Parathyroid adenoma (tissue), 2 donors: ENCODE results near the gene RAP1GAP.

Experiments
- H2AFZ ChIP-seq: fragments of 300-600 bp; sonication (generic); one replicate; pipeline ENCODE4 v1.7.0; 2017; ENCODE audit warnings: antibody characterized with exemption, mild to moderate bottlenecking
- H3K27ac ChIP-seq: fragments of 300-600 bp; sonication (generic); one replicate; pipeline ENCODE4 v1.7.0; 2017
- H3K27me3 ChIP-seq: fragments of 300-600 bp; sonication (generic); one replicate; pipeline ENCODE4 v1.7.0; 2017; ENCODE audit warnings: low read length; ENCODE audit not compliant: control insufficient read depth, insufficient read depth
- H3K36me3 ChIP-seq: fragments of 300-600 bp; sonication (generic); one replicate; pipeline ENCODE4 v1.7.0; 2017; ENCODE audit warnings: low read length; ENCODE audit not compliant: control insufficient read depth, insufficient read depth
- H3K4me1 ChIP-seq: fragments of 300-600 bp; sonication (generic); one replicate; pipeline ENCODE4 v1.7.0; 2017; ENCODE audit warnings: control low read depth
- H3K4me2 ChIP-seq: fragments of 300-600 bp; sonication (generic); one replicate; pipeline ENCODE4 v1.7.0; 2017; ENCODE audit warnings: low read length
- H3K4me3 ChIP-seq: fragments of 300-600 bp; sonication (generic); one replicate; pipeline ENCODE4 v1.7.0; 2017; ENCODE audit warnings: low read depth, low read length
- H3K79me2 ChIP-seq: fragments of 300-600 bp; sonication (generic); one replicate; pipeline ENCODE4 v1.7.0; 2017; ENCODE audit warnings: control low read depth
- H3K9ac ChIP-seq: fragments of 300-600 bp; sonication (generic); one replicate; pipeline ENCODE4 v1.7.0; 2017; ENCODE audit warnings: mild to moderate bottlenecking
- H3K9me3 ChIP-seq: fragments of 300-600 bp; sonication (generic); one replicate; pipeline ENCODE4 v1.7.0; 2017; ENCODE audit warnings: low read length; ENCODE audit not compliant: control insufficient read depth
- TF ChIP-seq, protein P1 (sequence below): fragments of 300-600 bp; sonication (generic); IDR thresholded peaks from one replicate; pipeline ENCODE4 v1.7.0; 2017; ENCODE audit warnings: antibody characterized with exemption, mild to moderate bottlenecking
- donor health status: primary hyperparathyroidism.

The RAP1GAP gene

DNA sequence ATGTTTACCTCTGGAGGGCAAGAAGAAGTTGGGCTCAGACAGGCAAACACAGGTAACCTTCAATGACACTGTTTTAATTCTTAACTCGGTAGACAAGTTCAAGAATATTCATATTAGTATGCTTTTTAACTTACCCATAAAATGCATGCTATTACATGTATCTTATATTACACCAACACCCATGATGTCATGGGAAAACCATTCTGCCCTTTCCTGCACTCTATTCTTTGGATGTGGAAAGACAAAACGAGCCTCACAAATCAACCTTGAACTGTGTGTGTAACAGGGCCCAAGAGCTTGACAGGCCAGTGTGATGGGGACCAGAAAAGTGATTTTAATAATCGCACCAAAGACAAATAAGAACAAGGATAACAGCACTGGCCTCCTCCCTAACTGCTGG lies 22.6 kb upstream of the RAP1GAP start:
- Histone ChIP-seq H3K79me2 (no peaks in the 10 kb centered on the region), H3K36me3 (no peaks in the 10 kb centered on the region), H2AFZ (no peak overlapping the region), H3K27me3 (no peaks in the 10 kb centered on the region), H3K9ac (no peak overlapping the region), H3K4me3 (no peak overlapping the region), H3K9me3 (no peaks in the 10 kb centered on the region), H3K4me1 (no peaks in the 10 kb centered on the region), H3K4me2 (no peak overlapping the region), H3K27ac (no peak overlapping the region)
- TF ChIP-seq, protein P1, sequence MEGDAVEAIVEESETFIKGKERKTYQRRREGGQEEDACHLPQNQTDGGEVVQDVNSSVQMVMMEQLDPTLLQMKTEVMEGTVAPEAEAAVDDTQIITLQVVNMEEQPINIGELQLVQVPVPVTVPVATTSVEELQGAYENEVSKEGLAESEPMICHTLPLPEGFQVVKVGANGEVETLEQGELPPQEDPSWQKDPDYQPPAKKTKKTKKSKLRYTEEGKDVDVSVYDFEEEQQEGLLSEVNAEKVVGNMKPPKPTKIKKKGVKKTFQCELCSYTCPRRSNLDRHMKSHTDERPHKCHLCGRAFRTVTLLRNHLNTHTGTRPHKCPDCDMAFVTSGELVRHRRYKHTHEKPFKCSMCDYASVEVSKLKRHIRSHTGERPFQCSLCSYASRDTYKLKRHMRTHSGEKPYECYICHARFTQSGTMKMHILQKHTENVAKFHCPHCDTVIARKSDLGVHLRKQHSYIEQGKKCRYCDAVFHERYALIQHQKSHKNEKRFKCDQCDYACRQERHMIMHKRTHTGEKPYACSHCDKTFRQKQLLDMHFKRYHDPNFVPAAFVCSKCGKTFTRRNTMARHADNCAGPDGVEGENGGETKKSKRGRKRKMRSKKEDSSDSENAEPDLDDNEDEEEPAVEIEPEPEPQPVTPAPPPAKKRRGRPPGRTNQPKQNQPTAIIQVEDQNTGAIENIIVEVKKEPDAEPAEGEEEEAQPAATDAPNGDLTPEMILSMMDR, result no peak

DNA sequence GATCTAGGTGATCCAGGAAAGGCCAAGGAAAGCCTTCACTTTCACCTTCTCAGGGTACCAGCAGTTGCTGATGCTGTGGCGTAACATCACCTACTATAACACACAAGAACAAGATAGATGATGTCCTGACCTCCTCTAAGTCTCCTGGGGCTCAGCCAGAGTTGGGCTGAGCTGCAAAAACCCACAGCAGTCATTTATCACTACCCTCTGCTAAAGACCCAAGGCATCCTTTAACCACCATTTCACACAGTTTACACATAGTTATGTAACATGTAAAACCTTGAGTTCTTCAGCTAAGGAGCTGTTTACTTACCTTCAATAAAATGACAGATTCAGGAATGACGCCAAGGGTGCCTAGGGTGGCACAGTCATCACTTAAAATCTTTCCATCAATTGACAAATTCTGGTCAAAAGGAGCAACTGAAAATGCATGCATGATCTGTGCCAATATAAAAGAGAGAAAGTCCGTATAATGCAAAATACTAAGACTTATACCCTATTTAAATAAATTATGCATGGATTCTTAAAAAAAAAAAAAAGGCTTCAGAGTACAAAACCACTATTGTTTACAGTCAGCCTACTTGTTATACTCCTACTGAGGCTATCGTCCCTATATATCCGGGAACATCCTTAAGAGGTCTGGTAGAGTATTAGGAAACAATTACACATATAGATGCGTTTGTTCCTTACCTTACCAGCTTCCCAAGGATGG lies 20.7 kb upstream of the RAP1GAP start:
- Histone ChIP-seq H3K9me3 (no peaks in the 10 kb centered on the region), H3K27ac (no peak overlapping the region), H3K4me1 (no peaks in the 10 kb centered on the region), H2AFZ (no peak overlapping the region), H3K4me2 (no peak overlapping the region), H3K36me3 (no peaks in the 10 kb centered on the region), H3K9ac (no peak overlapping the region), H3K27me3 (no peaks in the 10 kb centered on the region), H3K79me2 (no peaks in the 10 kb centered on the region), H3K4me3 (no peak overlapping the region)
- TF ChIP-seq, protein P1, result no peak

DNA sequence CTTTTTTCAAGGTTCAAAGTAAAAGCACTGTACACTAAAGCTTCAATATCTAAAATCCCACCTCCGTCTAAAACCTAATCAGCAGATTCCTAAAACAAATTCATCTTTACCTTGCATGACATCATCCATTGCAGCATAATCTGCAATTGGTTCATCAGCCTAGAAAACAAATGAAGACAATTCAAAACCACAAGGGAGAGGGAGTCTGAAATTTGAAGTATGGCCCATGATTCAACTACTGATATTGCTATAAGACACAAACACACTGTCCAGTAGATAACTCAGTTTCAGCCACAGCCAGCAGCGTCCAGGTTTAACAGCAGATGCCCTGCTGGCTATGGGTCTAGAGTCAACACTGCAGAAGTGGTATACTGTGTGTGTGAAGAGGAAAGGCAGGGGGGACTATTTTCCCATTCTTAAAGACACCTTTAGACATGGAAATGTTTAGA lies 17.9 kb upstream of the RAP1GAP start:
- no peaks in the 10 kb centered on the region for H3K4me1 ChIP-seq
- no peaks in the 10 kb centered on the region for H3K9me3 ChIP-seq
- H3K27me3 ChIP-seq, result no peaks in the 10 kb centered on the region
- no peak overlapping the region for H3K4me3 ChIP-seq
- H3K79me2 ChIP-seq, result no peaks in the 10 kb centered on the region
- no peak overlapping the region for H3K9ac ChIP-seq
- H3K36me3 ChIP-seq, result no peaks in the 10 kb centered on the region
- TF ChIP-seq, protein P1, result no peak
- H3K4me2 ChIP-seq, result no peak overlapping the region
- no peak overlapping the region for H3K27ac ChIP-seq
- no peak overlapping the region for H2AFZ ChIP-seq

DNA sequence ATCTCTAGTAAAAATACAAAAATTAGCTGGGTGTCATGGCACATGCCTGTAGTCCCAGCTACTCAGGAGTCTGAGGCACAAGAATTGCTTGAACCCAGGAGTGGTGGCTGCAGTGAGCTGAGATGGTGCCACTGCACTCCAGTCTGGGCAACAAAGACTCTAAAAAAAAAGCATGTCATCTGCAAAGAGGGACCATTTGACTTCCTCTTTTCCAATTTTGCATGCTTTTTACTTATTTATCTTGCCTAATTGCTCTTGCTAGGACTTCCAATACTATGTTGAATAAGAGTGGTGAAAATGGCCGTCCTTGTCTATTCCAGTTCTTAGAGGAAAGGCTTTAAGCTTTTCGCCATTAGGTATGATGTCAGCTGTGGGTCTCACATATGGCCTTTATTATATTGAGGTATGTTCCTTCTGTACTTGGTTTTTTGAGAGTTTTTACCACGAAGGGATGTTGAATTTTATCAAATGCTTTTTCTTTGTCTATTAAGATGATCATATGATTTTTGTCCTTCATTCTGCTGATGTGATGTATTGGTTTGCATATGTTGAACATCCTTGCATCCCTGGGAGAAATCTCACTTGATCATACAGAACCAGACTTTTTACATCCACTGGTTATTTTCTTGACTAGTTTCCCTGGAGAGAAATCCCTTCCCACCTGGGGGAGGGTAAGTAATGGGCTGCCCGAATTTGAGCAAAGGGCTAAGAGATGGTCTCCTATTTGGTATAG lies 17.0 kb upstream of the RAP1GAP start:
- Histone ChIP-seq H3K4me2 (no peak overlapping the region), H3K9me3 (no peaks in the 10 kb centered on the region), H3K9ac (no peak overlapping the region), H3K27ac (no peak overlapping the region), H3K4me3 (no peak overlapping the region), H3K36me3 (no peaks in the 10 kb centered on the region), H3K79me2 (no peaks in the 10 kb centered on the region), H2AFZ (no peak overlapping the region), H3K27me3 (no peaks in the 10 kb centered on the region), H3K4me1 (no peaks in the 10 kb centered on the region)
- TF ChIP-seq, protein P1, result no peak
